Astrocyte (in vitro differentiated cells and primary cell): Measurements from ENCODE around the gene GRM4.

Experiments used
- CTCF ChIP-seq: IDR thresholded peaks from 2 replicates; pipeline ENCODE4 v1.5.1; 2011; ENCODE audit warnings: low read depth, mild to moderate bottlenecking, inconsistent platforms, low read length, moderate library complexity; ENCODE audit not compliant: insufficient read depth
- EZH2 ChIP-seq: IDR thresholded peaks from 2 replicates; pipeline ENCODE4 v1.6.1; 2012; ENCODE audit warnings: mild to moderate bottlenecking, low read length, inconsistent platforms; ENCODE audit not compliant: insufficient read depth

- TF ChIP-seq CTCF (no peak), EZH2 (no peak)
Measured at GRCh38 chr6:34084591-34085290, 61.1 kb downstream of the GRM4 start.
